OCI-LY1 (cell line): Measurements from ENCODE around the gene GAB4.
"Not testable (repeated sequence)": the region's sequence is repeated elsewhere in the genome, so short reads cannot be mapped to it uniquely, and the experiment has no call there.

Experiments used
- CTCF ChIP-seq: fragments of 200-600 bp; sonication (generic), shearing (Covaris generic); IDR thresholded peaks from 2 replicates; pipeline ENCODE4 v1.5.1; 2017; ENCODE audit warnings: mild to moderate bottlenecking, antibody characterized with exemption, low read length, moderate library complexity, mixed read lengths
- EZH2 ChIP-seq: fragments of 200-600 bp; sonication (generic), shearing (Covaris generic); IDR thresholded peaks from 2 replicates; pipeline ENCODE4 v1.8.0; 2017; ENCODE audit warnings: borderline replicate concordance, mixed run types, mild to moderate bottlenecking, antibody characterized with exemption, low read length, moderate library complexity, mixed read lengths

GRCh38 chr22:17032277-17032676, 24.3 kb upstream of the GAB4 start:
- TF ChIP-seq CTCF, EZH2: not testable (repeated sequence)
